Heart left ventricle (tissue), 16 donors: ENCODE measurements around the gene CENPH. TPM values are rescaled to one million over a fixed set of nuclear protein-coding genes. Genes with fewer than 3 reads are reported as not detected.

Source experiments
- ATAC-seq, 4 donors: fragments of 200-7000 bp; cut with Tn5 transposase; one replicate each; pipeline ENCODE4 v1.9.1; 2020 to 2022; ENCODE audit warnings: moderate library complexity in 4 of 4, mild to moderate bottlenecking in 3 of 4, moderate number of reproducible peaks in 1 of 4
- DNase-seq, 5 donors: peaks; one replicate each; pipeline ENCODE4 v3.0.0-alpha.2; 2020
- H3K27ac ChIP-seq, 12 donors: fragments of 200-600 bp; sonication (generic) in 4 of 12; one replicate each; pipeline versions ENCODE4 v1.5.0 to v1.8.0; 2016 to 2022; ENCODE audit warnings: mild to moderate bottlenecking in 2 of 12
- H3K27me3 ChIP-seq, 9 donors: fragments of 200-600 bp; sonication (generic) in 2 of 9; one replicate each; pipeline versions ENCODE4 v1.5.1 to v1.8.0; 2016 to 2022; ENCODE audit warnings: mild to moderate bottlenecking in 3 of 9
- H3K36me3 ChIP-seq, 9 donors: fragments of 200-600 bp; sonication (generic) in 2 of 9; one replicate each; pipeline versions ENCODE4 v1.5.0 to v1.8.0; 2018 to 2022; ENCODE audit warnings: mild to moderate bottlenecking in 2 of 9
- H3K4me1 ChIP-seq, 12 donors: fragments of 200-600 bp; sonication (generic) in 4 of 12; one replicate each; pipeline versions ENCODE4 v1.5.0 to v1.8.0; 2016 to 2022; ENCODE audit warnings: mild to moderate bottlenecking in 3 of 12
- H3K4me3 ChIP-seq, 12 donors: fragments of 200-600 bp; sonication (generic) in 4 of 12; one replicate each; pipeline versions ENCODE4 v1.5.0 to v1.8.0; 2017 to 2022; ENCODE audit warnings: mild to moderate bottlenecking in 9 of 12, moderate library complexity in 4 of 12
- H3K9me3 ChIP-seq, 12 donors: fragments of 200-600 bp; sonication (generic) in 4 of 12; one replicate each; pipeline versions ENCODE4 v1.5.0 to v1.8.0; 2016 to 2022; ENCODE audit warnings: mild to moderate bottlenecking in 1 of 12
- POLR2A ChIP-seq, 2 donors: fragments of 450-650 bp; IDR thresholded peaks; one replicate each; pipeline ENCODE4 v1.6.1; 2017; ENCODE audit warnings: antibody characterized with exemption in 2 of 2, mild to moderate bottlenecking in 2 of 2, moderate library complexity in 2 of 2
- WGBS, 4 donors: extraction: QIAGEN DNeasy Blood & Tissue Kit in 2 of 4; methylation state at CpG; one replicate each; pipeline versions ENCODE4 v1.1.5 to v1.1.7; 2013 to 2018; 5-methylcytosine and 5-hydroxymethylcytosine counted together
- intact Hi-C, 10 donors: fragments of 100-400 bp; cut with DNase I; formaldehyde crosslinking; loops; one replicate each; pipeline versions ENCODE4 v1.11.1 to v1.14.2; 2022
- polyA plus RNA-seq, 2 donors: library from polyadenylated mRNA; stranded (reverse); fragments of 200-250 nt; gene quantifications; one replicate each; pipeline ENCODE4 v1.2.3, GENCODE V29; 2013
- total RNA-seq, 9 donors: library from RNA; depleted of rRNA in 2 of 9; stranded (reverse); fragments of >200 nt in 2 of 9; fragmentation: NEBNext Ultra II Directional in 3 of 9; extraction: Animal tissue kit (Norgen Biotek cat#: 25700) in 3 of 9; gene quantifications; one replicate each; pipeline versions ENCODE4 v1.1.0 to v1.2.4, GENCODE V29; 2016 to 2023
- TF ChIP-seq, protein P1 (sequence below), 12 donors: fragments of 200-600 bp; sonication (generic) in 4 of 12; IDR thresholded peaks; one replicate each; pipeline versions ENCODE4 v1.5.0 to v1.8.0; 2018 to 2022; ENCODE audit warnings: antibody characterized with exemption in 12 of 12, mild to moderate bottlenecking in 5 of 12
- donor health status: ischemic (EF 13 %, LVEDD 7.1; RV severe dilation, severe dysfunction).
- donor health status: healthy with polysubstance abuse.
- donor health status: DM: no; HTN: yes; CAD: no.
- donor health status: DM: no; HTN: no; CAD: no.
- donor health status: ischemic (EF 25% LVEDD 6.9; RV normal size, moderate dysfunction).
- donor health status: ischemic (EF 25% LVEDD 5.7; RV mildly dilated, moderate dysfunction).
- donor health status: healthy.
- donor health status: DM: yes; HTN: yes; CAD: no.
- donor health status: ischemic (EF 35%, LVEDD 5.7; RV mildly dilated, moderate dysfunction).
- donor health status: nonischemic (EF 11% LVEDD 7.7; RV severe dilation, severe dysfunction).
- donor health status: DM: yes; HTN: yes; CAD: no.
- donor health status: PGD.
- donor health status: ischemic (EF 29% LVEDD 5.4; RV normal size, mild dysfunction).
- donor health status: nonischemic (EF 23%, LVEDD 6.1; RV moderate dilation, normal function).

The CENPH gene
- total and polyA plus RNA-seq, 11 donors = 1.1 to 6.9 (median 2.7) TPM

DNA sequence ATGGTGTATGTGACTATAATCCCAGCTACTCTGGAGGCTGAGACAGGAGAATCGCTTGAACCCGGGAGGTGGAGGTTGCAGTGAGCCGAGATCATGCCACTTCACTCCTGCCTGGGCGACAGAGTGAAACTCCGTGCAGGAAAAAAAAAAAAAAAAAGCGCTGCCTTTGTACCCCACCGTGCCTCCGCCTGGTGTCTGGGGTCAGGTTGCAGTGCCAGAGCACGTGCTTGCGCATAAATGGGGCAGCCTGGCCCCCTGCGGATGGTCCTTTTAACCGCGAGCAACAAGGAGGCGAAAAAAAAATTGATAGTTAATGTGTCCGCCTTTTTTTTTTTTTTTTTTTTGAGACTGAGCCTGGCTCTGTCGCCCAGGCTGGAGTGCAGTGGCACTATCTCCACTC, 28.7 kb upstream of the CENPH start:
- Histone ChIP-seq H3K9me3 (no peaks in the 10 kb centered on the region), H3K27ac (no peak overlapping the region), H3K27me3 (no peaks in the 10 kb centered on the region), H3K36me3 (no peaks in the 10 kb centered on the region), H3K4me1 (no peaks in the 10 kb centered on the region), H3K4me3 (no peak overlapping the region)
- 89 to 93% (median 92%) methylated on average over 16 of the region's 16 CpGs for WGBS, 4 donors
- intact Hi-C loops = loop anchor here in 4 of 10 donors (10.0 kb wide), 4 partner anchors 54 to 174 kb away; partner anchors contain the start of gene CCDC125 (in 1 of the 4)
- DNase-seq (no peak), ATAC-seq (no peak)
- TF ChIP-seq, protein P1, sequence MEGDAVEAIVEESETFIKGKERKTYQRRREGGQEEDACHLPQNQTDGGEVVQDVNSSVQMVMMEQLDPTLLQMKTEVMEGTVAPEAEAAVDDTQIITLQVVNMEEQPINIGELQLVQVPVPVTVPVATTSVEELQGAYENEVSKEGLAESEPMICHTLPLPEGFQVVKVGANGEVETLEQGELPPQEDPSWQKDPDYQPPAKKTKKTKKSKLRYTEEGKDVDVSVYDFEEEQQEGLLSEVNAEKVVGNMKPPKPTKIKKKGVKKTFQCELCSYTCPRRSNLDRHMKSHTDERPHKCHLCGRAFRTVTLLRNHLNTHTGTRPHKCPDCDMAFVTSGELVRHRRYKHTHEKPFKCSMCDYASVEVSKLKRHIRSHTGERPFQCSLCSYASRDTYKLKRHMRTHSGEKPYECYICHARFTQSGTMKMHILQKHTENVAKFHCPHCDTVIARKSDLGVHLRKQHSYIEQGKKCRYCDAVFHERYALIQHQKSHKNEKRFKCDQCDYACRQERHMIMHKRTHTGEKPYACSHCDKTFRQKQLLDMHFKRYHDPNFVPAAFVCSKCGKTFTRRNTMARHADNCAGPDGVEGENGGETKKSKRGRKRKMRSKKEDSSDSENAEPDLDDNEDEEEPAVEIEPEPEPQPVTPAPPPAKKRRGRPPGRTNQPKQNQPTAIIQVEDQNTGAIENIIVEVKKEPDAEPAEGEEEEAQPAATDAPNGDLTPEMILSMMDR (IDR thresholded peaks at IDR 0.05) = no peak
- no peak for TF ChIP-seq POLR2A (IDR thresholded peaks at IDR 0.05)

DNA sequence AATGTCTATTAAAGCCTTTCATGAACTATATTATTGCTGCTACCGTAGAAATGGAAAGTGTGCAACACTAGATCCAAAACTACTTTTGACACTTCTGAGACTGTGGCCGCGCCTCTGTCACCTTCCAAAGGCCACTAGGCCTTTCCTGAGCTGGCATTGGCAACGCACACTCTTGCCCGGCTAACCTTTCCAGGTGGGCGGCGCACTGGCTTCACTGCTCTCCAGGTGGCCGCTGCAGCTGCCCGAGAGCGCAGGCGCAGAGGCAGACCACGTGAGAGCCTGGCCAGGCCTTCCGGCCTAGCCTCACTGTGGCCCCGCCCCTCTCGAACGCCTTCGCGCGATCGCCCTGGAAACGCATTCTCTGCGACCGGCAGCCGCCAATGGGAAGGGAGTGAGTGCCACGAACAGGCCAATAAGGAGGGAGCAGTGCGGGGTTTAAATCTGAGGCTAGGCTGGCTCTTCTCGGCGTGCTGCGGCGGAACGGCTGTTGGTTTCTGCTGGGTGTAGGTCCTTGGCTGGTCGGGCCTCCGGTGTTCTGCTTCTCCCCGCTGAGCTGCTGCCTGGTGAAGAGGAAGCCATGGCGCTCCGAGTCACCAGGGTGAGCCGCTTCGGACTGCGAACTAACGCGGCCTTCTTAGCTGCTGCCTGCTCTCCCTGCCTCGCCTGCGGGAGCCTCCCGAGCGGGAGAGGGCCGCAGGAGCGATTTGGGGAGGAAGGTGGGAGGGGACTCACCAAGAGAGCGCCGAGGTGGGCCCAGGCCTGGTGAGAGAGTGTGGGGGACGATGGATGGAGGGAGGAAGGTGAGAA, 22.5 kb upstream of the CENPH start, which contains the start of gene CCNB1:
Gene CCNB1 (plus strand): TSS at position 465 of the 807 bp plus-strand sequence. CDS start 113 bp downstream, at position 578.
- H3K4me1 ChIP-seq = peaks cover 0 to 19% (median 11%) of the 10 kb centered on the region in 12 donors
- H3K27me3 ChIP-seq = no peaks in the 10 kb centered on the region
- peak; percentile 97 to 99 (median 98) for DNase-seq
- peak within 1 kb of the TSS in 8 of 12 donors; percentile 3 to 71 (median 48) for H3K27ac ChIP-seq
- H3K4me3 ChIP-seq = peak within 1 kb of the TSS; percentile 58 to 87 (median 72)
- intact Hi-C loops = loop anchor here in 7 of 10 donors (1.0 to 10.0 kb wide), 12 partner anchors 22 to 168 kb away; partner anchors contain the start of genes CCDC125 (in 2 of the 7), CENPH (in 2 of the 7), CDK7 (in 1 of the 7) and SLC30A5 (in 1 of the 7)
- no peaks in the 10 kb centered on the region for H3K9me3 ChIP-seq
- ATAC-seq = peak; percentile 100
- no peak for TF ChIP-seq POLR2A (IDR thresholded peaks at IDR 0.05)
- TF ChIP-seq, protein P1 (IDR thresholded peaks at IDR 0.05) = peak in 3 of 12 donors; percentile 7 to 12 (median 8)
- WGBS, 4 donors = 2 to 3% (median 2%) methylated on average over 40 to 50 of the region's 50 CpGs
- peaks cover 0 to 11% (median 0%) of the 10 kb centered on the region in 9 donors for H3K36me3 ChIP-seq

DNA sequence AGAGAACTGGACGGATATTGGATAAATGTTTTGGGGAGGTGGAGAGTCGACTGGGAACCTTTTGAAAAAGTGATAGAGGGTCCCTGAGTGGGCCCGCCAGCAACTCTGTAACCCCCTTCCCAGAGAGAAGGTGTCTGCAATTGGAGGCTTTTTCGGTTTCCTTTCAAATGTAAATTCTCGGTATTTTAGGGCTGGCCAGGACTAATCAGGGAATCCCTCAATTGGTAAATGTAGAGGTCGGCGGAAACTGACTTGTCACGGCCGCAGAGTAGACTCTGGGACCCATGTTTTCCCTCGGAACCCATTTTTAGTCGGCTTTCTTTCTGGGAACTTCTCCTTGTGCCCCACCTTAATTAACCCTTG, 21.9 kb upstream of the CENPH start:
- no peak for DNase-seq
- no peak for ATAC-seq
- 1 to 2% (median 2%) methylated on average over 10 to 11 of the region's 11 CpGs for WGBS, 4 donors
- Histone ChIP-seq H3K27ac (peak overlapping the region in 3 of 12 donors; percentile 27 to 71 (median 63)), H3K36me3 (peaks cover 0 to 17% (median 0%) of the 10 kb centered on the region in 9 donors), H3K4me1 (peaks cover 0 to 19% (median 11%) of the 10 kb centered on the region in 12 donors), H3K9me3 (no peaks in the 10 kb centered on the region), H3K27me3 (no peaks in the 10 kb centered on the region), H3K4me3 (peak overlapping the region; percentile 58 to 87 (median 72))
- TF ChIP-seq, protein P1 (IDR thresholded peaks at IDR 0.05) = no peak
- TF ChIP-seq POLR2A (IDR thresholded peaks at IDR 0.05) = no peak
- intact Hi-C loops = loop anchor here in 6 of 10 donors (2.0 to 10.0 kb wide), 10 partner anchors 21 to 167 kb away; partner anchors contain the start of genes CCDC125 (in 2 of the 6), CDK7 (in 1 of the 6), CENPH (in 1 of the 6) and SLC30A5 (in 1 of the 6)

DNA sequence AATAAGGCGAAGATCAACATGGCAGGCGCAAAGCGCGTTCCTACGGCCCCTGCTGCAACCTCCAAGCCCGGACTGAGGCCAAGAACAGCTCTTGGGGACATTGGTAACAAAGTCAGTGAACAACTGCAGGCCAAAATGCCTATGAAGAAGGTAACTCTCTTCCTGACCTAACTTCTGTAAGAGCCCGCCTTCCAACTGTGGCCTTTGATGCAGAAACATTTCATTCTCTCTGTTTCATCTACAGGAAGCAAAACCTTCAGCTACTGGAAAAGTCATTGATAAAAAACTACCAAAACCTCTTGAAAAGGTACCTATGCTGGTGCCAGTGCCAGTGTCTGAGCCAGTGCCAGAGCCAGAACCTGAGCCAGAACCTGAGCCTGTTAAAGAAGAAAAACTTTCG, 21.5 kb upstream of the CENPH start:
- no peaks in the 10 kb centered on the region for H3K27me3 ChIP-seq
- ATAC-seq (no peak), DNase-seq (no peak)
- WGBS, 4 donors = 35 to 50% (median 40%) methylated on average over 8 of the region's 8 CpGs
- H3K9me3 ChIP-seq = no peaks in the 10 kb centered on the region
- no peak overlapping the region for H3K27ac ChIP-seq
- no peak for TF ChIP-seq POLR2A (IDR thresholded peaks at IDR 0.05)
- TF ChIP-seq, protein P1 (IDR thresholded peaks at IDR 0.05) = no peak
- H3K4me1 ChIP-seq = peaks cover 0 to 19% (median 11%) of the 10 kb centered on the region in 12 donors
- peaks cover 0 to 18% (median 0%) of the 10 kb centered on the region in 9 donors for H3K36me3 ChIP-seq
- peak overlapping the region in 10 of 12 donors; percentile 61 to 87 (median 72) for H3K4me3 ChIP-seq
- intact Hi-C loops = loop anchor here in 6 of 10 donors (2.0 to 10.0 kb wide), 10 partner anchors 21 to 167 kb away; partner anchors contain the start of genes CCDC125 (in 2 of the 6), CDK7 (in 1 of the 6), CENPH (in 1 of the 6) and SLC30A5 (in 1 of the 6)
